Effector memory CD4-positive, alpha-beta T cell (primary cell): Measurements from ENCODE around the gene RYR1.
"Not testable (repeated sequence)": the region's sequence is repeated elsewhere in the genome, so short reads cannot be mapped to it uniquely, and the experiment has no call there.

Source experiments
- DNase-seq, 3 donors: peaks; one replicate each; pipeline ENCODE4 v3.0.0-alpha.2; 2020
- H3K27ac ChIP-seq: 2 replicates; pipeline ENCODE4 v1.7.0; 2013; ENCODE audit warnings: mild to moderate bottlenecking, low read length, moderate library complexity; ENCODE audit not compliant: insufficient read depth, poor library complexity, severe bottlenecking
- H3K27me3 ChIP-seq: replicated peaks from 2 replicates; pipeline ENCODE4 v1.7.0; 2013; ENCODE audit warnings: mild to moderate bottlenecking, low read length; ENCODE audit not compliant: insufficient read depth, control insufficient read depth, poor library complexity, severe bottlenecking
- H3K36me3 ChIP-seq: 2 replicates; pipeline ENCODE4 v1.7.0; 2013; ENCODE audit warnings: mild to moderate bottlenecking, low read length, moderate library complexity; ENCODE audit not compliant: control insufficient read depth, insufficient read depth
- H3K4me1 ChIP-seq: 2 replicates; pipeline ENCODE4 v1.7.0; 2013; ENCODE audit warnings: low read length, mild to moderate bottlenecking; ENCODE audit not compliant: control insufficient read depth, insufficient read depth, poor library complexity, severe bottlenecking
- H3K4me3 ChIP-seq: 2 replicates; pipeline ENCODE4 v1.7.0; 2013; ENCODE audit warnings: low read length, low read depth, mild to moderate bottlenecking; ENCODE audit not compliant: insufficient read depth, poor library complexity, severe bottlenecking
- H3K9me3 ChIP-seq: 2 replicates; pipeline ENCODE4 v1.7.0; 2013; ENCODE audit warnings: mild to moderate bottlenecking, low read length, moderate library complexity; ENCODE audit not compliant: control insufficient read depth

RYR1 gene

DNA sequence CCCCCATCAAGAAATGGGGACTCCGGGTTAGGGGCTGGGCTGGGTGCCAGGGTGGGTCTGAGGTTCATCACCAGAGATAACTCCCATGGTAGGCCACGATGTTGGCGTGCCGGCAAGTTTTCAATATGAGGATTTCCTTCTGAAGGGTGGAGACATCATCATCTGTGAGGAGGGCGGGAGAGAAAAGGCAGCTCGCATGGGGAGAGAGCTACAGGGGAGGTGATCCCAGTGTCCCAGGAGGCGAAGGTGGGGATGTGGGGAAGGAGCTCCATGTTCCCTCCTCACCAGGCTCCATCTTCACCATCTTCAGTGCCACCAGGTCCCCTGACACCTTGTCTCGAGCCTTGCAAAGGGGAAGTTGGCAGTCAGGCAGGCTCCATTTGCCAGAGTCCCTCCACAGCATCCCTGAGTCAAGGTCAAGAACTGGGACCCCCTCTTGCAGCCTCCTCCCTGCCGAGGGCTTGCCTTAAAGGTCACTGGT lies 183.8 kb downstream of the RYR1 start:
- H3K9me3 ChIP-seq: no peaks in the 10 kb centered on the region
- H3K27ac ChIP-seq: peak overlapping the region; percentile 84
- peak in 1 of 3 donors; percentile 0 for DNase-seq
- H3K4me3 ChIP-seq: peak overlapping the region; percentile 85
- H3K27me3 ChIP-seq: no peaks in the 10 kb centered on the region
- peaks cover 38% of the 10 kb centered on the region for H3K36me3 ChIP-seq
- H3K4me1 ChIP-seq: peaks cover 47% of the 10 kb centered on the region

DNA sequence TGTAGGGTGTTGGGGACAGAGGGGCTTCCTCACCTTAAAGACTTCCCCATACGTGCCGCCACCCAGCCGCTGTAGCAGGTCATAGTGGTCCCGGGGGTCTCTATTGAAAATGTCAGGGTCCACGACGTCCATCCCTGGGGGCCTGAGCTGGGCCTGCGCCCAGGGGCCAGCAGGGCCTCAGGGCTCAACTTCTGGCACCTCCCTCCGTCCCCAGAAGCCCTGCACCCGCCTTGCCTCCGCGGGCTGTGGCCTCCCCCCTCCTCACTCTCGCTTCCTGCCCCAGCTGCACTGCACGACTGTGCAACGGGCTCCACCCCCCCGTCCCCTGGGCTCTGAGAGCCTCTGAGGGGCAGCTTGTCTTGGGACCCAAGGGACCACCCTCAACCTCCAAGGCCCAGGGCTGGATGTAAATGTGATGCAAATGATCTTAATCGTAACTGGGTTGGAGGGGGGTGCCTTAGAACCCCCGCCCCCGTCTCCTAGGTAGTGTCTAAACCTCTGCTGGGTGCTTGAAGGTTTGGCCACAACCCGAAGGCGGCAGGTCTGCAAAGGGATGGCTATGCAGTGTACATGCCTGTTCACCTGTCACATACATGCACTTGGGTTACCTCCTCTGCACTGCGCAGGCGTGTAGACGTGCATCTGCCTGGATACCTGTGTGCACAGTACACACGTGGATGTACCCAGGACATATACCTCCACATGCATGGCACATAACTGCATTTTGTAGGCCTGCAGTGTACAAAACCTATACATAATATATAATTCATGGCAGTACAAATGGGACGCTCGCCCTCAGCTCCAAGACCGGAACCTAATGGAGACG lies 184.5 kb downstream of the RYR1 start, which contains the start of gene MAP4K1:
Gene MAP4K1, minus strand, starts transcription at position 190 of the 826 bp plus-strand sequence. Its CDS starts 58 bp downstream, at position 132.
- no peaks in the 10 kb centered on the region for H3K9me3 ChIP-seq
- peaks cover 37% of the 10 kb centered on the region for H3K36me3 ChIP-seq
- peak within 1 kb of the TSS; percentile 85 for H3K4me3 ChIP-seq
- no peaks in the 10 kb centered on the region for H3K27me3 ChIP-seq
- peaks cover 47% of the 10 kb centered on the region for H3K4me1 ChIP-seq
- peak; percentile 30 to 49 (median 44) for DNase-seq
- H3K27ac ChIP-seq: peak within 1 kb of the TSS; percentile 84

DNA sequence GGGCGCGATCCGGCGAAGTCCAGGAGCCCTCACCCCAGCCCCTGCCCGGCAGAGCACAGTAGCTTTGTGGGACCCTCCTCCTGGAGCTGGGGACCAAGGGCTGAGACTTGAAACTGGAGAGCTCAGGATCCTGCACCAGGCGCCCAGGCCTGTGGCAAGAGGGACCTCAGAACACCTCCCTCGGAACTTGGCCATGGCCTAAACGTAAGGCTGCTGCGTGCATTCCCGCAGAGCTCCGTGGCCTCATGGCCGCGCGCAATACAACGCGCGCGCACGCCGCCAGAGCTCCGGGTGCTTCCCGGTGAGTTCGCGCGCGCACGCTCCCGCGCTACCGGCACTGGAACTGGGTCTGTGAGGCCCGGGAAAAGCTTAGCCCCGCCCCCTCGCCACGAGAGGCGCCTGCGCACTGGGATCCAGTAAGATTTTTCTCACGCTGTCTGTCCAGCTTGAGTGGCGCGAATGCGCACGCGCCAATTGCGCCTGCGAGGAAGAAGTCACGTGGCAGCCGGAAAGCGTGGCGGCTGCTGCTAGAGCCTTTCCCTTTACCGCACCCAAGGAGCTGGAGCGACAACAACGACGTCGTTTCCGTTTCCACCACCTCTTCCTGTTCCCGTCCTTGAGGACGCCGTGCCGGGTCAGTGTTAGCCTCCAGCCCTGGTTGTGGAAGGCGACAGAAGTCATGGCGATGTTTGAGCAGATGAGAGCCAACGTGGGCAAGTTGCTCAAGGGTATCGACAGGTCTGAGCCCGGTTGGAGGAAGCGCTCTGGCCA lies 185.3 kb downstream of the RYR1 start, which contains the start of gene EIF3K:
Gene EIF3K, plus strand, starts transcription at position 599 of the 771 bp plus-strand sequence. Its CDS starts 81 bp downstream, at position 680.
- H3K36me3 ChIP-seq: peaks cover 34% of the 10 kb centered on the region
- no peaks in the 10 kb centered on the region for H3K9me3 ChIP-seq
- peak; percentile 95 to 97 (median 96) for DNase-seq
- H3K4me3 ChIP-seq: peak within 1 kb of the TSS; percentile 85
- H3K4me1 ChIP-seq: peaks cover 47% of the 10 kb centered on the region
- H3K27me3 ChIP-seq: no peaks in the 10 kb centered on the region
- H3K27ac ChIP-seq: peak within 1 kb of the TSS; percentile 84

GRCh38 chr19:38619361-38620174 lies 186.1 kb downstream of the RYR1 start:
- Histone ChIP-seq H3K4me3 (peak overlapping the region; percentile 85), H3K4me1 (peaks cover 43% of the 10 kb centered on the region), H3K27ac (peak overlapping the region; percentile 84), H3K36me3 (peaks cover 35% of the 10 kb centered on the region), H3K27me3 (no peaks in the 10 kb centered on the region), H3K9me3 (no peaks in the 10 kb centered on the region)
- DNase-seq: no peak

GRCh38 chr19:38624822-38625221 lies 191.3 kb downstream of the RYR1 start:
- Histone ChIP-seq H3K4me1 (peaks cover 6% of the 10 kb centered on the region), H3K9me3 (no peaks in the 10 kb centered on the region), H3K36me3 (peaks cover 81% of the 10 kb centered on the region), H3K27me3 (no peaks in the 10 kb centered on the region), H3K4me3 (no peak overlapping the region), H3K27ac (no peak overlapping the region)
- DNase-seq: no peak

DNA sequence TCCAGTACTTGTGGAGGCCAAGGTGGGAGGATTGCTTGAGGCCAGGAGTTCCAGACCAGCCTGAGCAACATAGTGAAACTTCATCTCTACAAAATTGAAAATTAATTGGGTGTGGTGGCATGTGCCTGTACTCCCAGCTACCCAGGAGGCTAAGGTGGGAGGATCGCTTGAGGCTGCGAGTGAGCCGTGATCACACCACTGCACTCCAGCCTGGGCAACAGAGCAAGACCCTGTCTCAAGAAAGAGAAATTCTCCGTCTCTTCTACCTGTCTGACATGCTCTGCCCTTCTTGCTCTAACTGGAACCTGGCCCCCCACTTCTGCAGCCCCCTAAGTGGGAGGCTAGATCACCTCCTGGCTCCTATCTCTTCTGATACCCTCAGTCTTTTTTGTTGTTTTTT lies 192.9 kb downstream of the RYR1 start:
- Histone ChIP-seq H3K27ac (no peak overlapping the region), H3K4me1 (no peaks in the 10 kb centered on the region), H3K9me3 (no peaks in the 10 kb centered on the region), H3K36me3 (peaks cover 75% of the 10 kb centered on the region), H3K4me3 (no peak overlapping the region), H3K27me3 (no peaks in the 10 kb centered on the region)
- no peak for DNase-seq

DNA sequence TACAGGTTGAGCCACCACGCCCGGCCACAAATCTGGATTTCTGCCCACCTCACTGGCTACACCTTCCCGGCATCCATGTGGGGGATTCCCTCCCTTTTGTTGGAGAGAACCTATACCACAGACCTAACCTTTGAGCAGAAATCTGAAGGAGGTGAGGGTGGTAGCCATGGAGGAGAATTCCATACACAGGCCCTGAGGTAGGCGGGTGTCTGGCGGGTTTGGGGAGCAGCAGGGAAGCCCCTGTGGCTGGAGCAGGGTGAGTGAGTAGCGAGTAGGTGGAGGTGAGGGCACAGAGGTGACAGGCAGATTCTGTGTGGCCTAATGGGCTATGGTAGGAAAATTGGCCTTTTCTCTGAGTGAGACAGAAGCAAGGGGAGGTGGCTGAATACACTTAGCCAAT lies 196.1 kb downstream of the RYR1 start:
- Histone ChIP-seq H3K27me3 (no peaks in the 10 kb centered on the region), H3K9me3 (no peaks in the 10 kb centered on the region), H3K4me3 (no peak overlapping the region), H3K36me3 (peaks cover 62% of the 10 kb centered on the region), H3K4me1 (no peaks in the 10 kb centered on the region), H3K27ac (no peak overlapping the region)
- DNase-seq: no peak

- not testable (repeated sequence) for H3K9me3 ChIP-seq, H3K27ac ChIP-seq, H3K27me3 ChIP-seq, DNase-seq, H3K4me3 ChIP-seq
- peaks cover 16% of the 10 kb centered on the region for H3K4me1 ChIP-seq
- peaks cover 45% of the 10 kb centered on the region for H3K36me3 ChIP-seq
Measured at GRCh38 chr19:38631301-38631700, 197.8 kb downstream of the RYR1 start.

- H3K36me3 ChIP-seq: peaks cover 40% of the 10 kb centered on the region
- H3K27me3 ChIP-seq, H3K4me3 ChIP-seq, H3K9me3 ChIP-seq, H3K27ac ChIP-seq, DNase-seq: not testable (repeated sequence)
- peaks cover 22% of the 10 kb centered on the region for H3K4me1 ChIP-seq
Measured at GRCh38 chr19:38631811-38632475, 198.5 kb downstream of the RYR1 start.
